ENCODE results near the gene TAS2R1.
"Not testable (repeated sequence)": the region's sequence is repeated elsewhere in the genome, so short reads cannot be mapped to it uniquely, and the experiment has no call there.

Gene TAS2R1

DNA sequence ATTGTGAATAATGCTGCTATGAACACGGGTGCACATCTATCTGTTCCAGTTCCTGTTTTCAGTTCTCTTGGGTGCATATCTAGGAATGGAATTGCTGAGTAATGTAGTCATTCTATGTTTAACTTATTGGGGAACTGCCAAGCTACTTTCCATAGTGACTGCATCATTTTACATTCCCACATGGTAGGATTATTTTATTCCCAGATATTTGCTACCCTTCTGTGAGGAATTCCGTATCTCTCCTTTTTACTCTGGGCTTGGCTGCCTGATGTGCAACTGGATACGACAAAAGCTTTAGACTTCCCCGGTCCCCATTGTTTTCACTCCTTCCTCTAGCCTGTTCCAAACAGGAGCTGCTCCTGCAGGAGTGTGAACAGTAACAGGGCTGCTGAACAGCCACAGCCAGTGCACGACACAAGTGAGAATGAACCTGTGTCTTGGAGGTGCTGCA is 7.2 kb downstream of the TAS2R1 start:
- no peak for DNase-seq (ENCODE audit: low read depth in 1 of 2, low spot score in 1 of 2)

DNA sequence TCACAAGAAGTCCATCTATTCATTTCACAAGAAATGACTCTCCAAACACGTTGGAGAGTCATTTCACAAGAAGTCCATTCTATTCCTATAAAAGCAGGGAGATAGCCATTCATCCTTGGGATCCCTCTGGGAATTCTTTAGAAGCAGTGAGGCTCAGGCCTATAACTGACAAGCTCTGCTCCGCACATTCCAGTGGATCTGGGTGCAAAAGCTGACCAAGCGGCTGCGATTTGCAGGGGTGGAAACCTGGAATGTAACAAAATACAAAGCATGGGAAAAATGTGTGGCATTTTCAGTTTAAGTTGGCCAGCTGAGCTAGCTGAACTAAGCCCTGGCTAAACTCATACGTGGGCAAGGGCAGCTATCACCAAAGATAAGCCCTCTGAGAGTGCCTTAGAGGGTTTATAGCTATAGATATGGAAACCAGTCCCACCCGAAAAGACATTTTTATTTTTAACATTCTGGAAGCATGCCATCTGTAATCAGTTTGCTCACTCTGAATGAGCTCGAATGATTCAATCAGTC is 8.7 kb downstream of the TAS2R1 start:
- no peak for DNase-seq (ENCODE audit: low read depth in 1 of 2, low spot score in 1 of 2)

DNA sequence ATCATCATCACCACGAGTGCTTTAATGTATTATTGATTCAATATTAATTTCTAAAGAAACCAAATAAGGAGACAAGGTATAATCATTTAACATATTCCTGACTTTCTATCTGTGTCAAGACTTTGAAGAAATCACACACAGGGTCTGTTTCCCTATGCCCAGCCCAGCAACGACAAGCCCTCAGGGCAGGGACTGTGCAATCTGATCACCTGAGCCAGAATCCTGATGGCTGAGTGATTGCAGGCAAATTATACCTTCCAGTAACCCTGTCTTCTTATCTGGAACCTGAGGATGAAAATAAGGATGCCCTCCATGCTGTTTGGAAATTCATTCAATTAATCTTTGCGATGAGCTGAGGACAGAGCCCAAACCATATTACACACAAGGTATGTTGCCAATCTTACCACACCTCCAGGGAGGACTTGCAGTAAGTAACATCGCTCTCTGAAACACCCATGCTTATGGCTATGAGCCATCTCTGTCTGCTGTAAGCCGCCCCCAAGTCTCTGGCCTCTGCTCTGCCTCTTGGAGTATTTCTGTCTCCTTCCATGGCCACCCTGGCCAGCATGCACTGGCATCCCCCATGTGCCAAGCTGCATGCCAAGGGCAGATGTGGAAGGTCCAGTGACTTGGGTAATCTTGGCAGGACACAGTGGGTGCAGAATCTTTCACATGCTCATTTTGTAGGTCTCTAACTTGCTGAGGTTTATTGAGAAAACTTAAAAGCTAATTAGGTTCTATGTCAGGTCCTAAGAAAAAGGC is 10.6 kb downstream of the TAS2R1 start:
- DNase-seq (ENCODE audit: low read depth in 1 of 2, low spot score in 1 of 2), result no peak

DNA sequence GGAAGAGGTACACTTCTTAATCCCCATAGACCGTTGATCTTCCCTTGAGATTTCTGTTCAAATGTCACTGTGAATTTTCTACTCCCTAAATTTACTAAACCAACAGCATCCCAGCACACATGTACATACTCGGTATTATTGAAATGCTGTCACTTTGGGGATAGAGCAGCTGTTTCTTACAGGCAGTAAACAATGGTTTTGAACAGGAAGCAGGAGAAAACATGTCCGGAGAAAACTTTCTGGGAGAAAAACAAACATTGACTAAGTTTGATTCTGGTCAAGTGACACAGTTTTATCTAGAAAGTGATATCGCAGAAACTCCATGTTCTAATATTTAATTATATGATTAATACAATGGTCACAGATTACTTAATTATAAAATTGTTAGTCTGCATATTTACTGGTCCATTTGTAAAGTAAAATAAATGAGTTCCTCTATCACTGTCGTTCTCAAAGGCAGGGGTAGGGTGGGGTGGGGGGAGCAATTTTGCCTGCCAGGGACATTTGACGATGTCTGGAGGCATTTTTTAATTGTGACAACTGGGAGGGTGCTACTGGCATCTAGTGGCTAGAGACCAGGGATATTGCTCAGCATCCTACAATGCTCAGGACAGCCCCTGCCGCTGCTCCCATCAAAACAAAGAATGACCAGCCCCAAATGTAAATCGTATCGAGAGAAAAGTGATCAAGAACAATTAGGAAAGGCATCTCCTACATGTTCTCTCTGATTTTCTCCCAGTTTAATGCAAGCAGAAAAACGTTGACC is 12.2 kb downstream of the TAS2R1 start:
- DNase-seq (ENCODE audit: low read depth in 1 of 2, low spot score in 1 of 2), result no peak

DNA sequence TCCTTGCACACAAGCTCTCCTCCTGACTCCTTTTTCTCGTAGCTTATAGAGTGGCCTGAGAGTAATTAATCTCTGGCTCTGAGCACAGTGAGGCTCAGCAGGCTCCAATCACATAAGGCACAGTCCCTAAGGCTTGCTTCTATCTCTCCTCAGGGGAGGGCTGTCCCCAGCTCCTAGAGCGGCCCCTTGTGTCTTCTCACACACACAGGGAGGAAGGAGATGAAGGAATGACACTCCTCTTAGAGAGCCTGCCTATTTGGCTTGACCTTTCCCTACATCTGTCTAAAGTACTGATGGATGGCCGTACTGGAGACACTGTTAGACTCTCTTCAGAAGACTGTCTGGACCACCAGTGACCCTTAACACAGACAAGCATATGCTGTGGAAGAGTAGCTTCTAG is 12.9 kb downstream of the TAS2R1 start:
- no peak for DNase-seq (ENCODE audit: low read depth in 1 of 2, low spot score in 1 of 2)

DNA sequence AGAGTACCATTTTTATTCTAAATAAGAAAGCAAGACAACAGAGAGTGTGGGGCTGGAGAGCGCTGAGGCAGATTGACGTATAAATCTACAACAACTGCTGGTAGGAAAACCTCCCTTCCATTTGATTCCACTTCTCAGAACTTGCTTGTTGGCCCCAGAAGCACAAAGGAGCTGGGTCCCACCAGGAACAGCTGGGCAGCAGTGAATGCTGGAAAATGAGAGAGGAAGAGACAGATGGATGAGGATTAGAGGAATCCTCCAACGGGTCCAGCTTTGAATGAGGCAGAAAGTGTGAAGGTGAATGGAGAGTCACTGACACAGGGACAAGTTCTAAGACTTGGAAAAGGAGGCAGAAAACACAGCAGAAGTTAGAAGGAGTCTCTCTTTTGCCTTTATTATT is 14.8 kb downstream of the TAS2R1 start:
- no peak for DNase-seq (ENCODE audit: low read depth in 1 of 2, low spot score in 1 of 2)

DNA sequence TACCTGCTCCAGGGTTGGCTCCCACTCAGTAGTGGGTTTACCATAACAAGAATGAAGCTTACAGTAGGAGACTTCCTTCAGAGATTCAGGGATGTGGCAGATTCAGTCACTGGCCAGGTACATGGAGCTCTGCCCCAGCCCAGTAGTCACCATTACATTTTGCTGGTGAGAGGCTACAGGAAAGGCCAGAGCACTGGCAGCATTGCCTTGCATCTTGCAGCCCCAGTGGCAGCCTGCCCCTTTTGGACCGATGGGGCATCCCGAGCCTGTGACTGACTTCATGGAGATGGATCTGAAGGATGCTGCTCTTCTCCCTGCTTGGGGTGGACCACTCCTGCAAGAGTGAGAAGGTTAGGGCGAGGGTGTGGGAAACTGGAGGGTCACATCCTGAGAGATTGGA is 16.8 kb downstream of the TAS2R1 start:
- DNase-seq (ENCODE audit: low read depth in 1 of 2, low spot score in 1 of 2), result no peak

DNA sequence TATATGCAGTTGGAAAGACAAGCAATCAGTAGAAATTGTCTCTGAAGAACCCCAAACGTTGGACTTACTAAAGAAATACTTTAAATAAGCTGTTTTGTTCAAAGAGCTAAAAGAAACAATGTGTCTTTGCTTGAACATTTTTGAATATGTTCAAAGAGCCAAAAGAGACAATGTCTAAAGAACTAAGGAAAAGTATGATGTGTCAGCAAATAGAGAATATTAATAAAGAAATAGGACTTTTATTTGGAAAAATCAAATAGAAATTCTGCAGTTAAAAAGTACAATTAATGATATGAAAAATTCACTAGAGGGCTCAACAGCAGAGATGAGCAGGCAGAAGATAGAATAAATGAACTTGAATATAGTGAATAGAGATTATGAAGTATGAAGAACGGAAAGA is 19.2 kb downstream of the TAS2R1 start:
- DNase-seq (ENCODE audit: low read depth in 1 of 2, low spot score in 1 of 2), result no peak

DNA sequence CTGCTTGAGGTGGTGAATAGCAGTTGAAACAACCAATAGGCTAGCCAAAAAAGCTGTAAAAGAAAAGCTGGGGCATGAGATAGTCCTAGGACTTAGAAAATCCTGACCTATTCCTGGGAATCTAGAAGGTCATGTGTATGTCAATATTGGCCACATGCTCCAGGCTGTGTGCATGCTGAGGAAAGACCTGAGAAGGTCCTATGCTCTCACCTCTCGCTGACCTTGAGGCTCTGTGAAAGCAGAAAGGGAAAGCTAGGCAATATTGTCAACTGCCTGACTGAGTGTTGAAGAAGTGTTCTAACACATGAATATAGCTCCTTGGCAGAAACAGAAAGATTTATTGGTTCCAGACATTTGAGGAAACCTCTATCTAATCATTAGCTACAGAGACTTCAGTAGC is 19.8 kb downstream of the TAS2R1 start:
- no peak for DNase-seq (ENCODE audit: low read depth in 1 of 2, low spot score in 1 of 2)

DNA sequence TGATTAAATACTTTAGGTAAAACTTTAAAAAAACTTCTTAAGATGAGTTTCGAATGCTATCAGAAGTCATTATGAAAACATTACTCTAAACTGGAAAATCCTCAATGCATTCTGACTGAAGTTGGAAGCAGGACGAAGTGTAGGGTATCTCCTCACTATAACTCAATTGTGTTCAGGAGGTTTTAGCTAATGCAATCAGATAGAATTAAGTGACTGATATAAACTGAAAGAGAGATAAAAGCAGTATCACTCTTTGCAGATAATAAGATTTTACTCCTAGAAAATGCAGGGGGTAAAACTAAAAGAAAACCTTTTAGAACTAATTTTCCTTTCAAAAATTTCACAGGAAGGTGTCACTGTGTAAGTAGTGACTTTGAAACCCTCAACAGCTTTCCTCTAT is 22.1 kb downstream of the TAS2R1 start:
- no peak for DNase-seq (ENCODE audit: low read depth in 1 of 2, low spot score in 1 of 2)

DNA sequence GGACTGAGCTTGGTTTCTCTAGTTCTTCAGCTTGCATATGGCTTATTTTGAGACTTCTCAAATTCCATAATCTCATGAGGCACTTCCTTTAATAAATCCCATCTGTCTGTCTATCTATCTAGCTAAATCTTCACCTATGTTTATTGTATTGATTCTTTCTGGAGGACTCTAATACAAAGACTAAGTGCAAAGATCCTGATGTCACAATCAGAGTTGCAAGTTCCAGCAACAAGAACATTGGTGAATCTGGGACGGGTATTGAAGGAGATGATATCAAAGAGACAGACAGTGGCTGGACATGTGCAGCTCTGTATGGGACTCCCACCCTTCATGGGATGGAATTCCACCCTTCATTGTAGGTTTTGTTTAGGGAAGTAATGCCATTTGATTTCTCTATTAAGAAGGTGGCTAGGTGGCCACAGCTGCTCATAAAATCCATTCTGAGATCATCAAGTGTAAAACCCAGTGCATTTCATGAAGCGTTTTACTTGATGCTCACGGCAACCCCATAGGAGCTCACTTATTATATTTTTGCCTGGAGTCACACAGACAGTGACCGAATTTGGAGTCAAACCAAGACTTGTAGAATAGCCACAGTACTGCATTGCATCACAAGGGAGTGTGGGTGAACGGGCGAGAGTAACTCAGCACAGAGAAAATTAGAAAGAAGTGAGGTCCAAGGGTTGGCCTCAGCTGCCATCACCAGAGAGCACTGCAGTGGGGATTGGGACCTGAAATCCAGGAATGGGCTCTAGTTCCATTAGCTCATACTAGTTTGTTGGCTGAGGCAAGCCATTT is 24.9 kb downstream of the TAS2R1 start:
- no peak for DNase-seq (ENCODE audit: low read depth in 1 of 2, low spot score in 1 of 2)

DNA sequence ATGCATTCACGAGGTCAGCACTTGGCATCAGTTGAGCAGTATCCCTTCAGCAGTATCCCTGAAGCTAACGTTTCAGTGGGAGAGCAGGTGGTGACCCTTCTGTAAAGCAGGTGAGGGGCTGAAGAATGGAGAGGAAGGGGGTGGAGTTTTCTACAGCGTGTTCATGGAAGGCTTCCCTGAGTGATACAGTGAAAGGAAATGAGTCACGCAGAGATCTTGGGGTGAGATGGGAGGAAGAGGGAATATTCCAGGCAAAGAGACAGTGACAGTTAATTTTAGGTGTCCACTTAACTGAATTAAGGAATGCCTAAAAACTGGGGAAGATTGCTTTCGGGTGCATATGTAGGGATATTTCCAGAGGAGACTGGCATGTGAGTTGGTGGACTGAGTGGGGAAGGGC is 25.7 kb downstream of the TAS2R1 start:
- no peak for DNase-seq (ENCODE audit: low read depth in 1 of 2, low spot score in 1 of 2)

DNA sequence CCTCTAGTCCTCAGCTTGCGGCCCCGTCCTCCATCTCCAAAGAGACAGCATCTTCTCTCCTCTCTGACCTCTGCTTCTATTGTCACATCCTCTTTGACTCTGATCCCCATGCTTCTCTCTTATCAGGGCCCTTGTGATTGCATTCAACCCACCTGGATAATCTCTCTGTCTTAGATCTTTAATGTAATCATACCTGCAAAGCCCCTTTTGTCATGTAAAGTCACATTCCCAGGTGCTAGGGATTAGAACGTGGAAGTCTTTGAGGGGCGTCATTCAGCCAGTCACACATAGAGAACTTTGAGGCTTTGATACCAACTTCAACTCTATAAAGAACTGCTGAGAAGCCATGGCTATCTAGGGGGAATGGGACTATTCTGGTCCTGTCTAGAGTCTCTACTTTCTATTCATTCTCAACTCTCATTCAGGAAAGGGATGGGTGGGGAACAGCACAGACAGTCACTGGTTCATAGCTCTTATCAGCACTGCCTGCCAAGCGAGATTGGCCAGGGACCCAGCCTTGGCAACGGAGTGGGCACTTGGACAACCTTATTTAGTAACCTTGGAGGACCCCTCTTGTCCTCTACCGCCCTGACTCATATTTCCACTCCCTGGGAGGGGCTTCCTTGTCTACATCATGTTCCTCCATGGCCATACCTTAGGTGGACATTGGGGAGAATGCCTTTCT is 29.0 kb downstream of the TAS2R1 start:
- DNase-seq (ENCODE audit: low read depth in 1 of 2, low spot score in 1 of 2), result no peak

DNA sequence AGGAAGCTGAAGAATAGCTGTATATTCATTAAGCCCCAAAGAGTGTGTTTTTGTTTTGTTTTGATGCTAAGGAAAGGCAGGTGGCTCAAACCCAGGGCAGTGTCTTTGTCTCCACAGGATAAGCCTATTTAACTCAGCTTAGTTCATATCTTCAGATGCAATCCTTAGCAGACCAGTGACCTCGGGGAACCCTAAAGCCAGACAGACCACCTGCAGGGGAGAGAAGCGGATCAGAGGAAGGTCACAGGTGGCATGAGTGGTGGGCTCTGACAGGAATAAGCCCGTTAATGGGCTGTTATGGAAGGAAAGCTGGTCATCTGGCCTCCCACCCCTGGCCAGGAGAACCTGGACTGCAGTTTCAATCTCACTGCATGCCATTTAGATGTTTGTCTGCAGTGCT is 30.8 kb downstream of the TAS2R1 start:
- no peak for DNase-seq (ENCODE audit: low read depth in 1 of 2, low spot score in 1 of 2)

DNA sequence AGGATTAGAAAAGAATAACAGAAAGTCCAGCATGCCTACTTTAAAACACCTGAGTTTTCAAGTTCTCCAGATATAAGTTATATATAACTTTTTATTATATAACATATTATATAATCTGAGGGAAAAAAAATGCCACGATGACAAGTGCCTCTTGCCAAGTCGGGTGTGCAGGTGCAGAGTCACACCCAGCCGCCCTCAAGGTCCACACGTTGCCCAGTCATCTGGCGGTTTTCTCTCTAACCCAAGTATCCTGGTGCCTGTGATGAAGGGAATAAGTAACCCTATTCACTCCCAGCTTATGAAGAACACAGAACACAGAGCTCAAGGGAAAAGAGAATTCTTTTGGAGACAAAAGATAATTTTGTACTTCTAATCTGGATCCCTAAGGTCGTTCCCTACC is 31.8 kb downstream of the TAS2R1 start:
- DNase-seq (ENCODE audit: low read depth in 1 of 2, low spot score in 1 of 2), result not testable (repeated sequence)

DNA sequence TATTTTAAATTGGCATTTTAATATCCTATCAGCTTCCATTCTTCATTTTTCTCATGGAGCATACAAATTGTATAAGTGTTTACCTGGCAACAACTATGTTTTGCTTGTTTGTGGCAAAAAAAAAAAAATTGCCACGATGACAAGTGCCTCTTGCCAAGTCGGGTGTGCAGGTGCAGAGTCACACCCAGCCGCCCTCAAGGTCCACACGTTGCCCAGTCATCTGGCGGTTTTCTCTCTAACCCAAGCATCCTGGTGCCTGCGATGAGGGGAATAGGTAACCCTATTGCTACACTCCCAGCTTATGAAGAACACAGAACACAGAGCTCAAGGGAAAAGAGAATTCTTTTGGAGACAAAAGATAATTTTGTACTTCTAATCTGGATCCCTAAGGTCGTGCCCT is 32.8 kb downstream of the TAS2R1 start:
- DNase-seq (ENCODE audit: low read depth in 1 of 2, low spot score in 1 of 2), result not testable (repeated sequence)

DNA sequence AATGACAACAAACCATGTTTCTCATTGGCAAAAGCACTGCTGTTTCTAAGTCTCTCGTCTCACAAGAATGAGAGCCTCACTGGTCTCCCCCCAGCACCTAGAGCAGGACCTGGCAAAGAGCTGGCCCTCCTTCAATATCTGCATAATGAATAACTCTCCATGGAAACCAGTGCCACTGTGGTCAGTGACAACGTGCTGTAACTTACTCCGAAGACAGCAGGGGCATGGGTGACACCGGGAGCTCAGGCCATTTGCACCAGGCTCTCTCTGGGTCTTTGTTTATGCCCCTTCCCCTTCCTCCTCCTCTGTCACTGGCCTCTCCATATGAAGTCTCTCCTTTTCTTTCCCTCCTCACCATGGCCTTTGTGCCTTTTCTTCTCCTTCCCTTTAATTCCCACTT is 33.3 kb downstream of the TAS2R1 start:
- DNase-seq (ENCODE audit: low read depth in 1 of 2, low spot score in 1 of 2), result no peak

DNA sequence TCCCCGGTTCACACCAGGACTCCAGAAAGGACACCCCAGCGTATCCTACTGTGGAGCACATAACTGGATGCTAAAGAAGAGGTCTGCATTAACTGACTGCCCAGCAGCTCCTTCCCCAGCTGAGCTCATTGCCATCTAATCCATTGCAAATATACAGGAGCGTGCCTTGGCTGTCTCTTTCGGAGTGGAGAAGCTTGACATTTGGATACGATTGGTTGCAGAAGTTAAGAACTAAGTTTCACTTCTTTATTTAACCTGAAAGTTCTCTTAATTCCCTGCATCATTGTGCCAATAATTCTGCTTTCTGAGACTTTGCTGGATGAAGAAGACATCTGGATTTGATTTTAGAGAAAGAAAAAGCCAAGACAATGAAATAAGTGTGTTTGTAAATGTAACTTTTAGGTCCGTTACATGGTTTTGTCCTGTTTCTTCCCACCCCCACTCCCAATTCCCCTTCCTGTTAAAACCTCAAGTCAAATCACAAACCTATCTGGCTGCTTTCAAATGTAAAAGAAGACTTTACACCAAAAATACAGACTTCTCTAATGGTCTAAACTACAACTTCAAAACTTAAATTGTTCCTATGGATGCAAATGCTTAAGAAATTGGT is 33.9 kb downstream of the TAS2R1 start:
- no peak for DNase-seq (ENCODE audit: low read depth in 1 of 2, low spot score in 1 of 2)

DNA sequence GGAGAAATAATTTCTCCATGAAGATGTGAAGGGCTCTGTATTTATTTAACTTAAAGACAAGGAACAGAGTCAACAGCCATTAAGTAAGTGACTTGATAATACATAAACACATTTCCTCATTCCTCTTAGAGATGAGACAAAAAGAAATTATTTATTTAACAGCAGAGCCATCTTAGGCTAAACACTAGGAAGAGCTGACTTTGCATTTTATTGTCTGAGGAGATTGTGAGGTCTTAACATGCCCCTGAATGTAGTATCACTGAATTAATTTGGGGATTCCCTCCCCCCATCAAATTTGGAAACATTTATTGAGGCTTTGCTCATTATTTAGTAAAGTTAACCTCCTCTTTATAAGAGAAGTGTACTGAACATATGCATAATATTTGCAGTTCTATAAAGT is 35.2 kb downstream of the TAS2R1 start:
- DNase-seq (ENCODE audit: low read depth in 1 of 2, low spot score in 1 of 2), result no peak

DNA sequence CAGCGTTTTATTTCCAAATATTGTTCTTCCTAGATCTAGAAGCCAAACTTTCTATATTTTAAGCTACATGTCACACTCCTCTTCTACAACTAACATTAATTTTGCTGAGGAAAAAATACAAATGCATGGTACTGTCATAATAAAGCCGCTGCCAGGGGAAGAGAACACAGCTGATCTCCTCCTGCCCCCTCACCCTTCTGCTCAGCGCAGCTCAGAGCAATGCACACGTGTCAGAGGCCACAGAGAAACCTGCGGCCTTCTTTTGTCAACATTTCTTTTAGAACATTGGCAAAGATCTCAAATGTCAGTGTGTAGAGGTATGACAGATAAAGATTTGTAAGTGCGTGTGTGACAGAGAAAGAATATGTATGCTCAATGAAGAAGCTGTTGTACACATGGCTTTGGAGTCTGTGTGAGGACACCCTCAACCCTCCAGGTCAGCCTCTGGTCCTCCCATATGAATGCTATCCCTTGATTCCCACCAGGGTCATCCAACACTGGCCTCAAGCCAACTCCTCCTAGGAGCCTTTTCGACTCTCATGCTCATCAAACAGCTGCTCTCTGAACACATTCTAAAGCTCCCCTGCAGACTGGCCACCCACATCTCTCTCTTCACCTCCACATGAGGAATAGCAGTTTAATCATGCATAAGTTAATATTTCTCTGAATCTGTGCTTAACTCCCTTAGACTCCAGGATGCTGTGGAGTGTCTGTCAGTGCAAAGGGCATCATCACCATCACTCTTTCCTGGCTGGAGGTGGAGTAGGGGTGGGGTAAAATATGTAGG is 40.9 kb downstream of the TAS2R1 start:
- DNase-seq (ENCODE audit: low read depth in 1 of 2, low spot score in 1 of 2), result no peak

Data from stimulated activated CD4-positive, alpha-beta T cell treated with anti-CD3 and anti-CD28 coated beads, Interleukin-15, amount 100 ng/mL, for 1 hour (primary cell).